EL (cell line): ENCODE measurements around the gene PACSIN1.

ENCODE experiments used
- DNase-seq: peaks from one replicate; pipeline ENCODE4 v3.0.0-alpha.2; 2016

The PACSIN1 gene

GRCh38 chr6:34465531-34466241, at the start of gene PACSIN1:
Gene PACSIN1 (plus strand): TSS chr6:34466076. CDS start chr6:34526306, 60,230 bp downstream.
- DNase-seq, result peak; percentile 31

- DNase-seq, result no peak
Observed at GRCh38 chr6:34416877-34417371, 49.0 kb upstream of the PACSIN1 start.

GRCh38 chr6:34418367-34418766, 47.5 kb upstream of the PACSIN1 start:
- DNase-seq, result no peak

GRCh38 chr6:34423254-34423653, 42.6 kb upstream of the PACSIN1 start:
- peak; percentile 38 for DNase-seq

GRCh38 chr6:34424200-34425131, 41.4 kb upstream of the PACSIN1 start:
- no peak for DNase-seq

GRCh38 chr6:34425132-34425497, 40.8 kb upstream of the PACSIN1 start:
- DNase-seq, result no peak

GRCh38 chr6:34425498-34426410, 40.1 kb upstream of the PACSIN1 start, which contains the start of gene RPS10:
Gene RPS10 (minus strand): TSS chr6:34426069. CDS start chr6:34425221, 848 bp downstream.
- peak; percentile 93 for DNase-seq

- DNase-seq, result no peak
Observed at GRCh38 chr6:34435916-34436315, 30.0 kb upstream of the PACSIN1 start.

- DNase-seq, result no peak
Observed at GRCh38 chr6:34436803-34437643, 28.9 kb upstream of the PACSIN1 start.

GRCh38 chr6:34437644-34437970, 28.3 kb upstream of the PACSIN1 start:
- no peak for DNase-seq

- no peak for DNase-seq
Observed at GRCh38 chr6:34438705-34439104, 27.2 kb upstream of the PACSIN1 start.

- no peak for DNase-seq
Observed at GRCh38 chr6:34439442-34439841, 26.4 kb upstream of the PACSIN1 start.

GRCh38 chr6:34441526-34441925, 24.4 kb upstream of the PACSIN1 start:
- no peak for DNase-seq

GRCh38 chr6:34445313-34445860, 20.5 kb upstream of the PACSIN1 start:
- no peak for DNase-seq

GRCh38 chr6:34447386-34447785, 18.5 kb upstream of the PACSIN1 start:
- DNase-seq, result no peak

- no peak for DNase-seq
Observed at GRCh38 chr6:34447910-34448309, 18.0 kb upstream of the PACSIN1 start.

GRCh38 chr6:34451192-34451591, 14.7 kb upstream of the PACSIN1 start:
- DNase-seq, result no peak

- DNase-seq, result no peak
Observed at GRCh38 chr6:34455831-34456230, 10.0 kb upstream of the PACSIN1 start.

- DNase-seq, result no peak
Observed at GRCh38 chr6:34457382-34457741, 8.5 kb upstream of the PACSIN1 start.

- DNase-seq, result no peak
Observed at GRCh38 chr6:34457742-34458735, 7.8 kb upstream of the PACSIN1 start.
